ENCODE measurements around the gene C1orf146. TPM values are rescaled to one million over a fixed set of nuclear protein-coding genes. Genes with fewer than 3 reads are reported as not detected.
"Not testable (repeated sequence)": the region's sequence is repeated elsewhere in the genome, so short reads cannot be mapped to it uniquely, and the experiment has no call there.

Gene C1orf146
- total RNA-seq, 2 donors from 2014 or later, result not detected

DNA sequence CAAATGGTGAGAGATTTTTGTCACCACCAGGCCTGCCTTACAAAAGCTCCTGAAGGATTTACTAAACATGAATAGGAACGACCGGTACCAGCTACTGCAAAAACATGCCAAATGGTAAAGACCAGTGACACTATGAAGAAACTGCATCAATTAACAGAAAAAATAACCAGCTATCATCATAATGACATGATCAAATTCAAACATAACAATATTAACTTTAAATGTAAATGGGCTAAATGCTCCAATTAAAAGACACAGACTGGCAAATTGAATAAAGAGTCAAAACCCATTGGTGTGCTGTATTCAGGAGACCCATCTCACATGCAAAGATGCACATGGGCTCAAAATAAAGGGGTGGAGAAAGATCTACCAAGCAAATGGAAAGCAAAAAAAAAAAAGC, 63.7 kb downstream of the C1orf146 start:
- DNase-seq; H3K9me3 ChIP-seq (ENCODE audit: control insufficient read depth, low read length, poor library complexity, severe bottlenecking); ATAC-seq; H3K4me3 Mint-ChIP-seq; H3K27me3 Mint-ChIP-seq; H3K27ac Mint-ChIP-seq: not testable (repeated sequence)
- Mint-ChIP-seq H3K36me3 (ENCODE audit: low read depth) (peaks cover 27% of the 10 kb centered on the region), H3K4me1 (peaks cover 22% of the 10 kb centered on the region)

DNA sequence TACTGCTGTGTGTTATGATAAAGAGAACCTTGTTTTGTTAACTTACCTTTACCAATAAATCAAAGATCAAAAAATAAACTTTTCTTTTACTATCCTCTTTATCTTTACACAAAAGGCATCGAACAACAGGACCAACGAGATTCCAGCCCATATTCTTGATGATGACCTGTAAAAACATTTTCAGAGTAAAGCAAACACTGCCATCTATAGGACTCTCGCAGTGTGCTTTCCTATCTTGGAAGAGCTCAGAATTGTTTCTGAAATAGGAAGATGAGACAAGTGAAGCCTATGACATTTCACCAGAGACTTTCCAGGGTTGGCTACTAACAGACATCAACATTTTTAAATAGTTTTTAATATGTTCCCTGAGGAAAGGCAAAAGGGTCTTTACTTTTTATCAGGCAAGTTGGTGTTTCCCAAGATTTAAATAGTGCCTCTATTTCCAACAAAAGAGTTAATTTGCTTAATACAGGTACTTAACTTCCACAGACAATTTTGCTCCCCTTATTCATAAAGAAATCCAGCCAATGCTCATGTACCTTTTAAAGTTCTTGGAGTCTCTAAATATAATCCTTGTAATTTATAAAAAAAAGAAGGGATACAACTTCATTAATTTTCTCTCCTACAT, 73.8 kb downstream of the C1orf146 start:
- Mint-ChIP-seq H3K36me3 (ENCODE audit: low read depth) (peaks cover 9% of the 10 kb centered on the region), H3K27ac (no peak overlapping the region), H3K27me3 (no peaks in the 10 kb centered on the region), H3K4me3 (no peak overlapping the region), H3K4me1 (peaks cover 23% of the 10 kb centered on the region)
- no peaks in the 10 kb centered on the region for H3K9me3 ChIP-seq (ENCODE audit: control insufficient read depth, low read length, poor library complexity, severe bottlenecking)
- DNase-seq (no peak), ATAC-seq (peak; percentile 45)

Other genes with a start within 250 kb of the C1orf146 start
- gene EPHX4, start 187.9 kb upstream of the C1orf146 start, total RNA-seq, result not detected
- gene SETSIP, start 142.5 kb upstream of the C1orf146 start, total RNA-seq, result not detected
- gene BTBD8, start 137.6 kb upstream of the C1orf146 start, total RNA-seq, result 1 to 10 TPM; 1.8 to 3.7 TPM
- gene GLMN, start 81.1 kb downstream of the C1orf146 start, total RNA-seq, result 10 to 100 TPM; 11.0 to 13.2 TPM
- 10 to 100 TPM; 25.4 to 29.1 TPM for gene RPAP2, start 81.1 kb downstream of the C1orf146 start, total RNA-seq